Femur (tissue), 1 donor: ENCODE results near the gene RSPH6A.

Experiments
- DNase-seq: peaks from one replicate; pipeline ENCODE4 v3.0.0-alpha.2; 2017

RSPH6A gene

DNA sequence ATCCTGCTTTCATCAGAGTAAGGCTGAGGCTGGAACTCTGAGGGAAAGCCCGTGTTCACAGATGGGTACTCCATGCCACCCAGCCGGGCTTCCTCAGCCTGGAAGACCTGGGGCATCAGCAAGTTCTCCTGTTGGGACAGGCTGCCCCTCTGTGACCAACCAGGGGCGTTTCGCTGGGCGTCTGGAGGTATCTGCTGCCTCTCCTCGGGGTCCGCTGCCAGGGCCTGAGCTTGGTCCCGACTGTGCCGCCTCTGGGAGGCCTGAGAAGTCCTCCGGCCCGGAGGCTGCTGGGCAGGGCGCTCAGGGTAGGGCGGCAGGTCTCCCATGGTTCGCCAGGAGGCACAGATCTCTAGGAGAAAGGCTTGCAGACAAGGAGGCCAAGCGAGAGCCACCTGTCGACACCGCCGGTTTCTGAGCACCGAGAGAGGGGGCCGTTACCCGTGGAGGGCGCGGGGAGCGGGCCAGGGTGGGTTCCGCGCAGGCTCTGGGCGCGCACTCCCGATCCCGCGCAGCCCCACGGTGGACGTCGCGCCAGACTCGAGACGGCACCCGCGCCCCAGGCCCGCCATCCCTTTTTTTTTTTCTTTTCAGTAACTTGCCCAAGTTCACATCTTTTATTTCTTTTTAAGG is at the start of gene RSPH6A:
Gene RSPH6A (minus strand): TSS at position 458 of the 630 bp plus-strand sequence. CDS start 132 bp downstream, at position 326.
- no peak for DNase-seq

DNA sequence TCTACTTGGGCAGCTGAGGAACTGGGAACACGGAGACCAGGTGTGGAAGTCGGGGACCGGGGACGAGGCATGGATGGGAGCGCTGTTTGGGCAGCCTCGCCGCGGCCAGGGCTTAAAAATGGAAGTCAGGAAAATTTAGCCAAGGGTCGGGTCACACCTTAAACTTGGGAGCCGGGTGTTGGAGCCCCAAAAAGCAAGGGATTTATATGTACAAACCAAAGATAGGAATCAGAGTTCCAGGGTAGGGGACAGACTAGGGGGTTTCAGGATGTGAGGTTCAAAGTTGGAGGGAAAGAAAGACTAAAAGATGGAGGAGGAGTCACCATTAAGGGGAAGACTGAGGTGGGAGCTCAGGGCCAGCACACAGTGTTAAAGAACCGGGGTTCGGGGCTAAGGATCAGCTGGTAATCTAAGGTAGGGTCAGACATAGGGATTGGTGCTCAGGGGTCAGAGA is 49.5 kb upstream of the RSPH6A start:
- DNase-seq = no peak

DNA sequence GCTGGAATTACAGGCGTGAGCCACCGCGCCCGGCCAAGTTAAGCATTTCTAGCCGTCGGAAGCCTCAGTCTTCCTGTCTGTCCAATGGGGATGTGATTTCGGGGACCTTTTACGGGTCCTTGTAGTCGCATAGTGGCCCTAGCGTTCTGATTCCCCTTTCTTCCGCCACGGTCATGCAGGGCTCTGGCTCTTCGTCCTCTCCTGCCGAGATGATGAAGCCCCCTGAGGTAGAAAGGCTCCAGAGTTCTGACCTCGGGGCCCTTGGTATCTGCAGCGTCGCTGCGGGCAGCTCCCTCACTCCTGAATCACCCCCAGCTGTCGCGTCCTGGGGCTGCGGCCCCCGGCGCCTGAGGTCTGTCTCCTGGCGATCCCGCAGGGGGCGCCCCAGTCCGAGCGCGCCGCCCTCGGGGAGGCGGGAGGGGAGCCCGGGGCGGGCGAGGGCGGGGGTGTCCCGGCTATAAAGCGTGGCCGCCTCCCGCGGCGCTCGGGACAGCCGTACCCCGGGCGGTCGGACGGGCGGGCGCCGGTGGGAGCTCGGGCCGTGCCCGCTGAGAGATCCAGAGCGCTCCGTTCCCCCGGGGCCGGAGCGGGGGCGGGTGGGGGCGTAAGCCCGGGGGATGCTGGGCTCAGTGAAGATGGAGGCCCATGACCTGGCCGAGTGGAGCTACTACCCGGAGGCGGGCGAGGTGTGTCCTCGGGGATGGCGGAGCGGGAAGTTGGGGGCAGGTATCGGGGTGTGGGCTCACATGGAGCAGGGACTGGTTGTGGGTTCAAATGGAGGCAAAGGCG is 48.9 kb upstream of the RSPH6A start, which contains the start of gene FOXA3:
Gene FOXA3 (plus strand): TSS at position 487 of the 789 bp plus-strand sequence. CDS start 131 bp downstream, at position 618.
- peak; percentile 51 for DNase-seq

GRCh38 chr19:45863335-45863839 is 48.3 kb upstream of the RSPH6A start:
- no peak for DNase-seq

DNA sequence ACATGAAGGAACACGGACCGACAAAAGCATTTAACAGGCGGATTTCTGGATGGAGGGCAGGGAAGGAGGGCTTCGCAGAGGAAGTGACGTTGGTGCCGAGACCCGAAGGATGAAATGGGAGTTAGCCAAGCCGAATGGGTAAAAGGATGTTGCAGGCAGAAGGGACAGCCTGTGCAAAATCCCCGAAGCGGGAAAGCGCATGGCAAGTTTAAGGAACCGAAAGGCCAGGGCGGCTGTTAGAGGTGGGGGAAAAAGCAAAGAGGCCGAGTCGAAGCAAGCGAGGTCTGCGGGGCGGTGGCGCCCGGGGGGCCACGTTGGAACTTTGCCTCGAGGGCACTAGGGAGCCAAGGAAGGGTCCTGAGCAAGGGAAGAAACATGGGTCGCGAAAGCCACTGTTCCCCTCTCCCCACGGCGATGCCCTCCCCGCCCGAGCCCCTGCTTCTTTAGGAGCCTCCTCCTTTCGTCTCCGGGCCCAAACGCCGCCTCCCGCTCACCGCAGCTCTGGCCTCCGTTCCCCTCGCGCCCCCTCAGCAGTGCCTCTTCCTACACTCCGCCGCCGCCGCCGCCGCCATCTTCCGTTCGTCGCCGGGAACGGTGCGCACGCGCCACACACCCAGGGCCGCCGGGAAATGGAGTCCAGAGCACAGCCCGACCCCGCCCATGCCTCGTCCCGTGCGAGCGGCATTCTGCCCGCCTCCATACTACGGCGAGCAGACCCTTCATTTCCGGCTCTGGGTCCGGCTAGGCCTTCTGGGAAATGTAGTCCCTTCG is 47.6 kb upstream of the RSPH6A start, which contains the start of gene SYMPK:
Gene SYMPK (minus strand): TSS at position 584 of the 771 bp plus-strand sequence. CDS start 8,652 bp downstream, outside the sequence.
- peak; percentile 100 for DNase-seq

DNA sequence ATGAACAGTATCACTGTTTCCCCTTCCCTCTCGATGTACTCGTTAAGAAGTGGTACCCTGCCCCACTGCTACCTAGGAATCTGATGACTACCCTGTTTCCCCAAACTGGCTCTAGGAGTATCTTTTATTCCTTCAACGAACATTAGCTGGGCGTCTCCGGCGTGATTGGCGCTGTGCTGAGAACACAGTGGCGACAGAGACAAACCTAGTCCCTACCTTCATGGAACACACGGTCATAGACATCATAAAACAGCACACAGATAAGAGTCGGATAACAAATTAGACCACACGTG is 47.1 kb upstream of the RSPH6A start:
- no peak for DNase-seq

DNA sequence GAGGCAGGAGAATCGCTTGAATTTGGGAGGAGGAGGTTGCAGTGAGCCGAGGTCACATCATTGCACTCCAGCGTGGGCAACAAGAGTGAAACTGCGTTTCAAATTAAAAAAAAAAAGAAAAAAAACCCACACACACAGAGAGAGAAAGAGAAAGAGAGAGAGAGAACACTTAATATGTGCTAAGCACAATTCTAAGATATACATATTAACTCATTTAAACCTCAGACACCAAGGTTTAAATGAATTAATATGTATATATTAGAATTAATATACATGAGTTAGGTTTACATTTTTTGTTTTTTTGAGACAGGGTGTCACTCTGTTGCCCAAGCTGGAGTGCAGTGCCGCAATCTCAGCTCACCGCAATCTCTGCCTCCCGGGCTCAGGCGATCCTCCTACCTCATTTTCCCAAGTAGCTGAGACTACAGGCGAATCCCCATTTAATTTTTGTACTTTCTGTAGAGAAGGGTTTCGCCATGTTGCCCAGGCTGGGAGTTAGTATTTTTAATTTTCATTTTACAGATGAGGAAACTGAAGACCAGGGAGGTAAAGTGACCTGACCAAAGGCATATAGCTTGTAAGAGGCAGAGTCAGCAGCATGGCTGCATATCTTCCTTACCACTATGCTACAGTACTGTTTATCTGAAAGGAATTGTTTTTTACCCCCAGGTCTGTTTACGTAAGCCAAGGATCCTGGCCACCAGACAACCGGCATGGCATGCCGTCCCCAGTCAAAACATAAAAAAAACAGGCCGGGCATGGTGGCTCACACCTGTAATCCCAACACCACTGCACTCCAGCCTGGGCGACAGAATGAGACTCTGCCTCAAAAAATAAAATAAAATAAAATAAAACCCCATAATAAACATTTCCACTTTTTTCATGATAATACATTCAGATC is 45.5 kb upstream of the RSPH6A start:
- no peak for DNase-seq

- no peak for DNase-seq
Observed at GRCh38 chr19:45854167-45854778, 39.2 kb upstream of the RSPH6A start.

GRCh38 chr19:45852983-45853382 is 37.9 kb upstream of the RSPH6A start:
- no peak for DNase-seq

DNA sequence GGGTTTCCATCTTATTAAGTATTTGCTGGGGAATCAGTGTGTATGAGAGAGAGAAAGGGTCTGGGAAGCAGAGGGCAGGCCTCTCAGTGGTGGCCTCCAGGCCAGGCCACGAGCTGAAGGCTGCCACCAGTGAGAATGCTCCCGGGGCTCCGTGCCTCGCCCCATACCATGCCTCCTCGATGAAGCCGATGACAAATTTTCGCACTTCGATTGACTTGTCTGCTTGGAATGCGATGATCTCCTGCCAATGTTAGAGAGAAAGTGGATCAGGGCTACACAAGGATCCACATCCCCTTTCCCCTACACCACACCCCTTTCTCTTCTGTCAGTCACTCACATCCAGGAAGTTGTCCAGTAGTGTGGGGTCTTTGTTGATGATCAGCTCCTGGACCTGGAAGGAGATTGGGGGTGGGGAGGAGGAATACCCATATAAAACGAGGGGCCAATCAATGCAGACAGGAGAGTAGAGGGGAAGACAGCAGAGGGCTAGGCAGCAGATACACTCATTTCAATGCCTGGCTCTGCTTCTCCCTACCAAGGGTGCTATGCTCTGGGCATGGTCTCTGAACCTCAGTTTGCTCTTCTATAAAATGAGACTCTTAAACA is 37.1 kb upstream of the RSPH6A start:
- no peak for DNase-seq

DNA sequence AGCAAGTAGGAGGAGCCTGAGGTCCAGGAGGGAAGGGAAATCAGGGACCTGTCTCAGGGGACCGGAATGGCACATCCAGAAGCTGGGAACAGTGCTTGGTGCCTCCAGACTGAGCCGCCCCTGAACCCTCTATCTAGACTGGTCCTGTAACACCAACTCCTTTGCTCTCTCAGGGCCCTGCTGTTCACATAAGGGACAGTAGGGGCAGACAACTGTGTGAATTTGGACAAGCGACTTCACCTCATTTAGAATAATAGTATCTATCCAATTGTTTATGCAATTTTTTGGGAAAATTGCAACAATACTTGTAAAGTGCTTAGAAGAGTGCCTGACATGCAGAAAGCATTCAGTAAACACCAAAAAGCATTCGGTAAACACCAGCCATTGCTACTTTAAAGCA is 33.8 kb upstream of the RSPH6A start:
- DNase-seq = no peak

DNA sequence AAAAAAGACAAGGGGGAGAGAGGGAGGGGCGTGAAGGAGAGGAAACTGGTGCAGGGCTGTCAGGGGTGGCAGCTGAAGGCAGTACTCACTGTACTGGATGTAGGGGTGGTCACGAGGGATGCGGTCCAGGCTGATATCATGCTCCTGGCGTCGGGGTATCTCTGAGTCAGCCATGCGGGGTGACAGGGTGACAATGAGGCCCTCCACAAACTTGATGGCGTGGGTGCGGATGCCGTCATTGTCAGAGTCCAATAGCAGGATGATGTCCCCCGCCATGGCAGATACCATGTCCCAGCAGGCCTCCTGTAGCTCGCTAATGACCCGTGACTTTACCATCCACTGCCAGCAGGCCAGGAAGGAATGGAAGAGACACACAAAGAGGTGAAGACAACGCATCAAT is 32.6 kb upstream of the RSPH6A start:
- DNase-seq = no peak

DNA sequence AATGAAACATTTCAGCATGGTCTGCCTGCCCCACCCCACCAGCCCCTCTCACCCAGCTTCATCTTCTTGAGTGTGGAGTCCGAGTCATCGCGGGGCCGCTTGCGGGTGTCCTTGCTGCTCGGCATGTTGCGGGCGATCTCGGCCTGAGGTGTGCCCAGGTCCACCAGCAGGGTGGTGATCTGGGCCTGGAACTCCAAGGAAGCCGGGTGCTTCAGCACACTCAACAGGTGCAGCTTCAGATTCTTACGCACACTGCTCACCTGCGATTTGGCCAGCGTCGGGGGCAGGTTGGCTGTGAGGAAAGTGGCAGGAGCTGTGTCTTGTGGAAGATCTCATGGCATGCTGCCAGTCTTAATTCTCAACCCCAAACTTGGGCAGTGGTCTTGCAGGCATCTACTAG is 27.1 kb upstream of the RSPH6A start:
- DNase-seq = no peak

GRCh38 chr19:45834970-45835369 is 19.9 kb upstream of the RSPH6A start:
- DNase-seq = no peak

DNA sequence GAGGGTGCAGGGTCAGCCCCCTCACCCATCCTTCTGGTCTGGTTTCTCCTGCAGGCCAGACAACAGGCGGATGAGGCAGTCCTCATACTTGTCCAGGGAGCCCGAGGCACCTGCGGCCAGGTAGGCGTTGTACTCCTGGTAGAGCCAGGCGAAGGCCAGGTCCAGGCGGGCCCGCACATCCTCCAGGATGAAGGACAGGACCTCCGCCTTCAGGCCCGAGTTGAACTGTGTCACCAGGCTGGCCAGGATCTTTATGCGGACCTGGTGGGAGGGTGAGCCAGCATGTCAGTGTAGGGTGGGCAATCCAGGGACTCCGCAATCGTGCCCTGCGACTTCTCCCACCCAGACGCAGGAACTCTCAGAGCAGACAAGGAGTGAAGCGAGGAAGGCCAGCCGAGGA is 13.8 kb upstream of the RSPH6A start:
- DNase-seq = no peak

DNA sequence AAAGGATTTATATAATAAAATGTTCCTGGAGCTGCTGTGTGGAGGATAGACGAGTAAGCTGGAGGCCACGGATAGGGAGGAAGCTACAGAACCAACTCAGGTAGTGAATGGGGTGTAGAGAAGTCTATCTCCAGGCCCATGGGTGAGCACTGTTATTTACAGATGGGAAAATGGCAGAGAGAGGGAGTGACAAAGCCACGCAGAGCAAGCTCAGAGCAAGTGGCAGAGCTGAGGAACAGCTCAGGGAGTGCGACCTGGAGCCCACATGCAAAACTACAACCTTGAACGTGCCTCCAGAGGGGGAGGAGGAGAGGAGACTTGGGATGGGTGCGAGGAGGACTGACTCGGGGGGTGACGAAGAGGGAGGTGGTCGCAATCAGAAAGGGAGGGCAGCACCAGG is 13.4 kb upstream of the RSPH6A start:
- DNase-seq = peak; percentile 2

DNA sequence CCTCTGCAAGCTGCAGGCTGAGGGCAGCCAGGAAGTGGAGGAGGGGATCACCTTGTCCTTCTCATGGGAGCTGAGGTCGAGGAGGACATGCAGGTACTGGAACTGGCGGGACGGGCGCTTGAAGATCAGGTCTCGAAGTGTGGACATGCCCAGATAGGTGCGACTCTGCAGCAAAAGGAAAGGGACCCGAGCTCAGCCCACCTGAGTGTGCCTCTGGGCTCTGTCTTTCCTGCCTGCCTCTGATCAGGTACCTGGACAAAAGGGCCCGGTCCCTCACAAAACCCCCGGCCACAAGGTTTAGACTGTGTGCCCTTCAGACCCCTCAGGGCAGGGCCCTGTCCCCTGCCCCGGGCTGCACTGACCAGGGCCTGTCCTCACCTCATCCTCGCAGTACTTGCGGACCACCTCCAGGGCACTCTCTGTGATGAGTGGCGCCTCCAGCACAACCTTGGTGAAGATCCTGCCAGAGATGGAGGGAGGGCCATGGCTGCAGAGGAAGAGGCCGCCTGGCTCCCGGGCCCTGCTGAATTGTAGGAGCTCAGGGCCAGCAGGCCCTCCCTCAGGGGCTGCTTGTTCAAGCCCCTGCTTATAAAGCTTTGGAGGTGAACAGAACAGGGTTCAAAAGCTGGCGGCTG is 12.5 kb upstream of the RSPH6A start:
- peak; percentile 13 for DNase-seq

- DNase-seq = no peak
Observed at GRCh38 chr19:45826934-45827333, 11.8 kb upstream of the RSPH6A start.

DNA sequence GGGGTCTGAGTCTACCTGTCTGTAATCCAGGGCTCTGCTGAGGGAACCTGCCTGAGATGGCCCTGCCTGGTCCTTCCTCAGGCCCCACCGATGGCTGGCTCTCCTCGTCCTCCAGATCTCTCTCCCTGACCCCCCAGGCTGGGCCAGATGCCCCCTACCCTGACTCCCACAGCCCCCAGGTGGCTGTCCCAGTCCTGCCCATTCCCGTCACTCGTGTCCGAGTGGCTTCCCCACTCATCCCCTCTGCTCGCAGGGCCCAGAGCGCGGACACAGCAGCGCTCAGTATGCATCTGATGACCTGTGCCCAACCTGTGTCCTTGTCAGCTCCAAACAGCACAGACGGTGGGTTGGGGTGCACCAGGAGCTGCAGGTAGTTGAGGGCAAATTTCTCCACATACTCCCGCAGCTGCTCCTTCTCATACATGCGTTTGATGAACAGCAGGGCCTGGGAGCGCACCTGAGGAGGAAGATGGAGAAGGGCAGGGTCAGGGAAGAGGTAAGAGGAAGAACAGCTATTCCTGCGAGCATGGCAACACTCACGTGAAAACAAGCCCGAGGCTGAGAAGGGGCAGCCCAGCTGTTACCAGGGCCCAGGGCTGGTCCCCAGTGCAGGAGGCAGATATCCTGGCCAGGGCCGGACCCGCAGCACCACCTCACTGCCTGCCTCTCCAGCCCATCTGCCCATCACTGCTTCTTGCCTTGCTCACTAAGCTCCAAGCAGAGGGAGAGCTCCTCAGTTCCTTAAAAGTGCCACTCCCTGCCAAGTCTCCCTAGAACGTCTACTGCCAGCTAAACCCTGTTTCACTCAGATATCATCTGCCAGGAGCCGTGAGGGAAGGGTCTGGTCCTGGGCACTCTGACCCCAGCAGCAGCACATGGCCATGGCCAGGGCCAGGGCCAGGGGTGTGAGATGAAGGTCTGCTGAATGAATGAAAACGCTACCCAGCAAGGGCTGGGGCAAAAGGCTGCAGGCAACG is 11.1 kb upstream of the RSPH6A start:
- DNase-seq = peak; percentile 13

- peak; percentile 18 for DNase-seq
Observed at GRCh38 chr19:45825263-45825605, 10.1 kb upstream of the RSPH6A start.
